ENCODE measurements around the gene B4GALT2. TPM values are rescaled to one million over a fixed set of nuclear protein-coding genes. Genes with fewer than 3 reads are reported as not detected.

Gene B4GALT2
- total RNA-seq, 1 donor from 2014 or later: 23.7 TPM

- Mint-ChIP-seq H3K36me3 (peaks cover 15% of the 10 kb centered on the region), H3K4me3 (no peak overlapping the region), H3K9me3 (no peaks in the 10 kb centered on the region), H3K27me3 (ENCODE audit: insufficient read depth, low read depth) (no peaks in the 10 kb centered on the region), H3K4me1 (peaks cover under 1% of the 10 kb centered on the region), H3K27ac (no peak overlapping the region)
- Histone ChIP-seq H3K4me2 (no peak overlapping the region), H3F3A (ENCODE audit: low read depth) (no peaks in the 10 kb centered on the region), H3K27ac (no peak overlapping the region), H3K27me3 (no peaks in the 10 kb centered on the region), H3K9me3 (ENCODE audit: low read depth) (no peaks in the 10 kb centered on the region), H3K36me3 (no peaks in the 10 kb centered on the region), H3K4me1 (peaks cover under 1% of the 10 kb centered on the region), H3K4me3 (no peak overlapping the region), H2AFZ (replicated peaks) (no peak overlapping the region), H4K20me1 (ENCODE audit: low read depth) (peaks cover 8% of the 10 kb centered on the region), H3K79me2 (ENCODE audit: low read depth) (peaks cover 3% of the 10 kb centered on the region), H3K9ac (no peak overlapping the region)
- TF ChIP-seq EZH2 (IDR thresholded peaks at IDR 0.05) (no peak), EZH2phosphoT487 (IDR thresholded peaks at IDR 0.05) (no peak), CTCF (IDR thresholded peaks at IDR 0.05) (no peak)
- DNase-seq (ENCODE audit: low spot score): no peak
Measured at GRCh38 chr1:43958351-43959255, 20.4 kb upstream of the B4GALT2 start.

- H4K20me1 ChIP-seq (ENCODE audit: low read depth): no peaks in the 10 kb centered on the region
- no peak for TF ChIP-seq CTCF (IDR thresholded peaks at IDR 0.05)
- no peak for TF ChIP-seq EZH2 (IDR thresholded peaks at IDR 0.05)
- no peak for TF ChIP-seq EZH2phosphoT487 (IDR thresholded peaks at IDR 0.05)
- no peaks in the 10 kb centered on the region for H3K9me3 Mint-ChIP-seq
- no peak overlapping the region for H3K27ac Mint-ChIP-seq
- H2AFZ ChIP-seq (replicated peaks): no peak overlapping the region
- H3K4me1 Mint-ChIP-seq: no peaks in the 10 kb centered on the region
- H3K36me3 ChIP-seq: no peaks in the 10 kb centered on the region
- H3K79me2 ChIP-seq (ENCODE audit: low read depth): no peaks in the 10 kb centered on the region
- no peaks in the 10 kb centered on the region for H3K27me3 Mint-ChIP-seq (ENCODE audit: insufficient read depth, low read depth)
- H3K27me3 ChIP-seq: no peaks in the 10 kb centered on the region
- H3K9ac ChIP-seq: no peak overlapping the region
- no peaks in the 10 kb centered on the region for H3F3A ChIP-seq (ENCODE audit: low read depth)
- H3K4me1 ChIP-seq: no peaks in the 10 kb centered on the region
- DNase-seq (ENCODE audit: low spot score): no peak
- peaks cover 15% of the 10 kb centered on the region for H3K36me3 Mint-ChIP-seq
- H3K4me2 ChIP-seq: no peak overlapping the region
- no peak overlapping the region for H3K4me3 Mint-ChIP-seq
- H3K9me3 ChIP-seq (ENCODE audit: low read depth): no peaks in the 10 kb centered on the region
- H3K4me3 ChIP-seq: no peak overlapping the region
- no peak overlapping the region for H3K27ac ChIP-seq
Measured at GRCh38 chr1:43960798-43961197, 18.2 kb upstream of the B4GALT2 start.

GRCh38 chr1:43961692-43962091 is 17.3 kb upstream of the B4GALT2 start:
- H3K9me3 Mint-ChIP-seq: no peaks in the 10 kb centered on the region
- Histone ChIP-seq H2AFZ (replicated peaks) (no peak overlapping the region), H3K36me3 (no peaks in the 10 kb centered on the region), H3K79me2 (ENCODE audit: low read depth) (no peaks in the 10 kb centered on the region), H3K4me1 (no peaks in the 10 kb centered on the region), H3F3A (ENCODE audit: low read depth) (no peaks in the 10 kb centered on the region), H3K4me3 (no peak overlapping the region), H3K9me3 (ENCODE audit: low read depth) (no peaks in the 10 kb centered on the region), H3K27me3 (no peaks in the 10 kb centered on the region), H3K9ac (no peak overlapping the region), H4K20me1 (ENCODE audit: low read depth) (no peaks in the 10 kb centered on the region), H3K4me2 (no peak overlapping the region), H3K27ac (no peak overlapping the region)
- H3K36me3 Mint-ChIP-seq: peaks cover 15% of the 10 kb centered on the region
- no peak overlapping the region for H3K27ac Mint-ChIP-seq
- DNase-seq (ENCODE audit: low spot score): no peak
- H3K4me3 Mint-ChIP-seq: no peak overlapping the region
- TF ChIP-seq CTCF (IDR thresholded peaks at IDR 0.05) (no peak), EZH2 (IDR thresholded peaks at IDR 0.05) (no peak), EZH2phosphoT487 (IDR thresholded peaks at IDR 0.05) (no peak)
- H3K27me3 Mint-ChIP-seq (ENCODE audit: insufficient read depth, low read depth): no peaks in the 10 kb centered on the region
- H3K4me1 Mint-ChIP-seq: no peaks in the 10 kb centered on the region
